RKO (cell line): ENCODE data around the gene CHST12.
"Not testable (repeated sequence)": the region's sequence is repeated elsewhere in the genome, so short reads cannot be mapped to it uniquely, and the experiment has no call there.

Source experiments
- DNase-seq: peaks from one replicate; pipeline ENCODE4 v3.0.0-alpha.2; 2016; ENCODE audit warnings: low spot score

Gene CHST12

GRCh38 chr7:2437136-2437535, 33.7 kb downstream of the CHST12 start:
- DNase-seq, result no peak

DNA sequence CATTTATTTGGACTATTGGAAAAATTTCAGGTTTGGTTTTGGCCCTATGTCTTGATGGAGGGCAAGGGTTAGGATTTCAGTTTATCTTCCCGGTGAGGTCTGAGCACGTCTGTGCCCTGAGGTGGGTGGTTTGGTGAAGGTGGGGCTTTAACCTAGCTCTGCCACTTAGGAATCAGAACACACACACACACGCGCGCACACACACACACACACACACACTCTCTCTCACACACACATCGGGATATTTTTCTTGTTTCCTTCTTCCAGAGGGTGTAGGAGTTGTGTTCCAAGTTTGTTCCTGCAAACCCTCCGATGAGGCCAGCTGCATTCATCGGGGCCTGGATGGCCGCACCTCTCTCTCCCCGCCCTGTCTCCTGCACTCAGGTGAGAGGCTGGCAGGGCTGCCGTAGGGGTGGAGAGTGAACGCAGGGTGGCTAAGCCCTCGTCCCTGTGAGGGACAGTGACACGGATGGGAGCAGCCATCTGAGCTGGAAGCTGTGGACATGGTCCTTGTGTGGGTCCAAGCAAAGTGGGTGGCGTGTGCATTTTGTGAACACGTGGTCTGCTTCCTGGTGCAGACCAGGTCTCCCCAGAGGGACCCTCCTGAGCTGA, 34.2 kb downstream of the CHST12 start:
- DNase-seq, result no peak

DNA sequence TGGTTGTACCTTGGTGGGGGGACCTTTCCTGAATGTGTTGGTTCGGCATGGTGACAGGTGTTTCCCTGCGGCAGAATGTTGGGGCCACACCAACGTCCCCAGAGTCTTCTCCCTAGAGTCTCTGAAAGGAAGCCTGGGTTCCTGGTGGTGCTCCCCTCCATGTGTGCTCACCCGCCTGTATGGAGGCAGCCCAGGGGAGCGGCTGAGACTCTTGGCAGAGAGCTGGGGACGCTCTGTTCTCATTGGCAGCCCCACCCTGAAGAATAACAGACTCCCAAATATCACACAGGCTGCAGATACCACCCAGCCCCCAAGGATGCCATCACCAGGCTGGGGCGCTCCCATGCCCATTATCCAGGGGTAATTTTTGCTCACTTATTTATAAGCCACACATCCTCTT, 34.8 kb downstream of the CHST12 start:
- DNase-seq, result no peak

- no peak for DNase-seq
These were observed 35.4 kb downstream of the CHST12 start for GRCh38 chr7:2438775-2439174.

- DNase-seq, result no peak
These were observed 37.3 kb downstream of the CHST12 start for GRCh38 chr7:2440608-2441245.

DNA sequence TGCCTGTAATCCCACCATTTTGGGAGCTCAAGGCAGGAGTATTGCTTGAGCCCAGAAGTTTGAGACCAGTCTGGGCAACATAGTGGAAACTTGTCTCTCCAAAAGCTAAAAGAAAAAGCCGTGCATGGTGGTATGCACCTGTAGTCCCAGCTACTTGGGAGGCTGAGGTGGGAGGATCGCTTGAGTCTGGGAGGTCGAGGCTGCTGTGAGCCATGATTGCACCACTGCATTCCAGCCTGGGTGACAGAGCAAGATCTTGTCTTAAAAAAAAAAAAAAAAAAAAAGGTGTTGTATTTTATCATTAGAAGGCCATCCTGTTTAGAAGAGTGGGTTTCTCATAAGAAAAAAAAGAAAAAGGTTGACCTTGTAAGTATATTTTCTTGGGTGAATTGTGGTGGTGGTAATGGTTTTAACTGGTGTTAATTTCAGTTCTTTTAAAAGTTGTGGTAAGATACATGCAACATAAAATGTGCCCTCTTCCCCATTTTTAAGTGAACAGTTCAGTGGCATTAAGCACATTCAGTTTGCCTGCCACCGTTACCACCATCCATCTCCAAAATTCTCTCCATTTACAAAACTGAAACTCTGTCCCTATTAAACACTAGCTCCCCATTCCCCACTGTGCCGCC, 38.1 kb downstream of the CHST12 start:
- no peak for DNase-seq

- DNase-seq, result no peak
These were observed 40.1 kb downstream of the CHST12 start for GRCh38 chr7:2443491-2443890.

DNA sequence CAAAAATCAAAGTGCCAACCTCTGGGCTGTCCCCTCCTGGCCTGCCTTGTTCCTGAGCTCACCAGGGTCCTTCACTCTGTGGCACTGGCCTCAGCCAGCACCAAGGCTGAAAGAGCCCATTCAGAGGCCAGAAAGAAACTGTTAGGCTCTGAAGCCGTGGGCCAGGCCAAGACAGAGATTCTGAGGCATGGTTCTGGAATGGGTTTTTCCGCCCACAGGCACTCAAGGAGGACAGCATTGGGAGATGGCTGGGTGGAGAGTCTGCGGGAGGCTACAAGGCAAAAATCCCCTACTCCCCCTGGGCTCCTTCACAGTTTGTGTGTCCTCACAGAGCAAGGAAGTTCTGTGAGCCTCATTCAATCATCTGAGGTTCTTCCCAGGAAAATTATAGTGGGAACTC, 41.1 kb downstream of the CHST12 start:
- no peak for DNase-seq

DNA sequence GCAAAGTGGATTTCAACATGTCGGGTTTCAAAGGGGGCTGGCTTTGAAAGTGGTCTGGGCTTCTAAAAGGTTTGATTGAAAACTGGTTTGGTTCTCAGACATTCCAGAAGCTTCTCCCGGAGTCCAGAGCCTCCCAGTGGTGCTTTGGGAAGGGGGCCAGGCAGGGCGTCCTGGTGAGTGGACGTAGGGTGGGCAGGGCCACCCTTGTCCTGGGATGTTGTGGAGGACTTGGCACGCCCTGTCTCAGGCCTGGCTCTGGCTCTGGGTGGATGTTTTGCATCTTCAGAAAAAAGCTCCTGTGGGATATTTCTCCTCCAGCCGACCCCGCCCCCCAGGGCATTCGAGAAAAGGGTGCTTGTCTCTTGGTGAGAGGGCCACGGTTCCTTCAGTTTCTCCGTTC, 41.6 kb downstream of the CHST12 start:
- no peak for DNase-seq

GRCh38 chr7:2445898-2446555, 42.6 kb downstream of the CHST12 start:
- no peak for DNase-seq

GRCh38 chr7:2446676-2447075, 43.3 kb downstream of the CHST12 start:
- DNase-seq, result no peak

GRCh38 chr7:2450198-2451107, 47.0 kb downstream of the CHST12 start:
- DNase-seq, result no peak

DNA sequence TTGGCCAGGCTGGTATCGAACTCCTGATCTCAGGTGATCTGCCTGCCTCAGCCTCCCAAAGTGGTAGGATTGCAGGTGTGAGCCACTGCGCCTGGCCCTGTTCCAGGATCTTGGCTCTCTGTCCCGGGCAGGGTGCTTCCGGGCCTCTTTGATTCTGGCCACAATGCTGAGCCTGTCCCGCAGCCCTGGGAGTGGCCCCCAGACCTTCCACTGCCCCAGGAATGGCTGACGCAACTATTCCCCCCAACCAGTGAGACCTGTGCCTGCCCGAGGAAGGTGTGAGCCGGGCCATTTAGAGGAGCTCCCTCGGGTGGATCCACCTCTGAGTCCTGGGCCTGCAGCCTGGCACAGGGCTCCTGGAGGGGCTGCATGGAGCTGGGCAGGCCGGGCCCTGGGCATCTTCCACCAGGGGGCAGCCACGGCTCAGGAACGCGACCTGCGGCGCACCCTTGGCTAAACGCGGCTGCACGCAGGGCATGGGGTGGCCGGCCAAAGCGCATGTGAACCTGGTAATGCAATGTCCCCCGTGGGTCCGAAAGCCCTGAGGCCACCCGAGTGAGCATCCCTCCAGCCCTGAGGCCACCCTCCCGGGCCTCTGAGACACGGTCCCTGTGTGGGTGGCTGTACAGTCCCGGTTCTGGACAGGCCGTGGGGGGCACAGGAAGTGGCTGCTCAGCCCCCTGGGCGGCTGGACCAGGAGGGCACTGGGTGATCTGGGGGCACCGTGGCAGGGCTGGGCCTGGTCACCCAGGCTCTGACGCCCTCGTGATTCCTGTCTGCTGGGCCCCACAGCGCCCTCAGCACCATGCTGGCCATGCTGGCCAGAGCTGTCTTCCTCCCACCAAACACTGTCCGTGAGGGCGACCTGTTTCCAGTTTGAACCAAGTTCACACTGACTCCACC, 48.0 kb downstream of the CHST12 start:
- peak; percentile 81 for DNase-seq

DNA sequence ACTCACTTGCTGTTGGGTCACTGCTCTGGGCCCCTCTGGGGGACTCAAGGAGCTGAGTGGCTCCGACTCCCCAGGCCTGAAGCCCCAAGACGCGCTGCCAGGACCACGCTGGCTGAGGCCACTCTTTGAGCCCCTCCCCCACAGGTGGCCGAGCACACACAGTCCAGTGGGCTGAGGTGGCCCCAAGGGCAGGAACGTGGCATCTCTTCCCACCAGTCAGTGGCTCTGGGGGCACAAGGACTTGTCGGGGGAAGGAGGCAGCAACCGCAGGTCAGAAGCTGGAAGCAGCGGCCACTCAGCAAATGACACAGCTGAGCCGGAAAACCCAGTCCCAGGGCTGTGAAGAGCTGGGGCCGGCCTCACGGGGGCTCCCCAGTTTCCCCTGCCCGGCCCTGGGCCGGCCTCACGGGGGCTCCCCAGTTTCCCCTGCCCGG, 48.7 kb downstream of the CHST12 start:
- peak; percentile 28 for DNase-seq

- DNase-seq, result no peak
These were observed 49.3 kb downstream of the CHST12 start for GRCh38 chr7:2452643-2453270.

- not testable (repeated sequence) for DNase-seq
These were observed 50.4 kb downstream of the CHST12 start for GRCh38 chr7:2453849-2454248.

DNA sequence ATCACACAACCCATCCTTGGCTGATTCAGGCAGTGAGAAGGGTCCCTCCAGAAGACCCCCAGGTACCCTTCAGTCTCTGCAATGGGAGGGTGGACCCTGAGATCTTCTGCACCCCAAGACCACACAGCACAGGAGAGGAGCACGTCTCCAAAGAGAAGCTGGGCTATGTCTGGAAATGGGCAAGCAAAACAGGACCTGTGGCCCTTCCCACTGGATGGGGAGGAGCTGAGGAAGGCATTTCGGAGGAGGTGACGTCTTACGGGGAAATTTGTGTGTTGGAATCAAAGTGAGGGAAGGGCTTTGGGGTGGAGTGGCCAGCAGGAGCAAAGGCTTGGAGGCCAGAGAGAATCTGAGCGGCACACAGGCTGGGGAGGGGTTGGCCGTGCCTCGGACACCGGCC, 56.3 kb downstream of the CHST12 start:
- no peak for DNase-seq

- no peak for DNase-seq
These were observed 56.8 kb downstream of the CHST12 start for GRCh38 chr7:2460188-2460587.

DNA sequence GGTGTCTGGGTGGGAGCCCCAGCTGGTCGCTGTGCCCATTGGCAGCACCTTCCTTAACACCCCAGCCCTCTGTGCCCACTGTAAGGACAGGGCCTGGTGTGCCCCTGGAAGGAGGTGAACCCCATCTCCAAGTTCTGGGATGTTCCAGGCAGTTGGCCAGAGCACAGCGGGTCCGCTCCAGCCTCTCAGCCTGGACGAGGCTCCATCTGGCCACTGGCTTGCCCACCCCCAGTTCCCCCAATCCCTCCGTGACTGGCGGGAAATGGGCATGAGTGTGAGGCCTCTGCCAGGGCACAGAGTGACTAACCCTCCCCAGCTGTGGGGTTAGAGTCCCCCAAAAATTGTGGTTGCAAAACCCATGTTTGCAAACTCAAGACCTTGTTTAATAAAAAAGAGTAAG, 57.2 kb downstream of the CHST12 start:
- no peak for DNase-seq

DNA sequence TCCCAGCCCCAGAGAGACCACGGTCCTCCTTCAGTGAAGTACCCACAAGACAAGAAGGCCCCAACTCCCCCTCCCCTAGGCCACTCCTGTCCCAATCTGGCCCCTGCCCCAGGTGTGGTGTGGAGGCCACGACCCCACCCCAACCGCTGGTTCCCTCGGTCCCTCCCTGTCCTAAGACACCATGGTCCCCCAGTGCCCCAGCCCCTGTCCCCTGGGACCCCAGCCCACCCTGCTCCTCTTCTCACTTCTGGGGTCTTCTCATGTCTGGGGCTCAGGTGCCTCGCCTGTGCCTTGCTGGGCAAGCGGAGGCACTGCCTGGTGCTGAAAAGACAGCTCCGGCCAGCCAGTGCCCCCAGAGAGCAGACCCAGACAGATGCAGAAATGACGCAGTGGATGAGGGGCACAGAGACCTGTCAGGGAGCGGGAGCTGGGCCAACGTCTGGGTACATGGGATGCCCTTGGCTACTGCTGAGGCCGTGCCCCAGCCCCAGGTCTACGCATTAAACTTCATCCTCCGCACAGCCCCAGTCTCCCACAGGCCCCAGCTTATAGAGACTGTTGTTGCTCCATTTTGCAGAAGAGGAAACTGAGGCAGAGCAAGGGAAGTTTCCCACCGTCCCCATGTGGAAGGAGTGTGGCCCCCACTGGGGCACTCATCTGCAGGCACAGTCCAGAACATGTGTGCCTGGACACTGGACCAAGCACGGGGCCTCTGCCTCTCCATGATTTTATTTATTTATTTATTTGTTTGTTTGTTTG, 58.0 kb downstream of the CHST12 start:
- DNase-seq, result no peak
